Body of pancreas (tissue), 4 donors: Measurements from ENCODE around the gene SP9.

Source experiments
- POLR2A ChIP-seq, 3 donors: fragments of 450-650 bp; IDR thresholded peaks; one replicate each; pipeline ENCODE4 v1.6.1; 2016; ENCODE audit warnings: antibody characterized with exemption in 3 of 3, mild to moderate bottlenecking in 2 of 3
- TF ChIP-seq, protein P1 (sequence below), 7 experiments: fragments of 450-650 bp in 4 of 7; fragments of 200-600 bp in 3 of 7; sonication (generic) in 3 of 7; IDR thresholded peaks; one replicate each; pipeline ENCODE4 v1.5.1; 2016 to 2019; ENCODE audit warnings: antibody characterized with exemption in 7 of 7

DNA sequence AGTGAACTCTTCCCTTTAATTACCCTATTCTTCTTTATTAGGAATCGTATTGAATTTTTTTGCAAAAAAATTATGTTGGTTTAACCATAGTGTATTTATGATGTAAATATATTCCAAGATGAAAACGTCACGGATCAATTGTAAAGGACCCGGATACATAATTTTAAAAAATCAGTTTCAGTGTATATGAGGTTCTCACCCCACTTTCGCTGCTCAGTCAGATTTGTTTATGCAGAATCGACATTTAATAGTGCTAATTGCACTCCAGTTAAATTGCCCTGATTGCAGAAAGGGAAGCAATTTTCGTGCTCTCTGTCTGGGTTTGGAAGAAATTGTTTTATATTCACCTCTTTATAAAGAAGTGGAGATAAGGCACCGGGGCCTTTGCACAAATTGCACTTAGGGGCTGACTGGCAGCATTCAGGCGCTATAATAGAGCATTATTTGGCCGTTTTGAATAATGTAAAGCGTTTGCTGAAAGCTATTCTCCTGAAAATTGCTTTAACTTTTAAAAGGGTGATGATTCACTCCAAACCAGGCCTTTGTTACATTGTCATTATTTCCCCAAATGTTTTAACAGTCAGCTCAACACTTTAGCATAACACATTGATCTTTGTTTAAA is 3.0 kb upstream of the SP9 start:
- TF ChIP-seq, protein P1, sequence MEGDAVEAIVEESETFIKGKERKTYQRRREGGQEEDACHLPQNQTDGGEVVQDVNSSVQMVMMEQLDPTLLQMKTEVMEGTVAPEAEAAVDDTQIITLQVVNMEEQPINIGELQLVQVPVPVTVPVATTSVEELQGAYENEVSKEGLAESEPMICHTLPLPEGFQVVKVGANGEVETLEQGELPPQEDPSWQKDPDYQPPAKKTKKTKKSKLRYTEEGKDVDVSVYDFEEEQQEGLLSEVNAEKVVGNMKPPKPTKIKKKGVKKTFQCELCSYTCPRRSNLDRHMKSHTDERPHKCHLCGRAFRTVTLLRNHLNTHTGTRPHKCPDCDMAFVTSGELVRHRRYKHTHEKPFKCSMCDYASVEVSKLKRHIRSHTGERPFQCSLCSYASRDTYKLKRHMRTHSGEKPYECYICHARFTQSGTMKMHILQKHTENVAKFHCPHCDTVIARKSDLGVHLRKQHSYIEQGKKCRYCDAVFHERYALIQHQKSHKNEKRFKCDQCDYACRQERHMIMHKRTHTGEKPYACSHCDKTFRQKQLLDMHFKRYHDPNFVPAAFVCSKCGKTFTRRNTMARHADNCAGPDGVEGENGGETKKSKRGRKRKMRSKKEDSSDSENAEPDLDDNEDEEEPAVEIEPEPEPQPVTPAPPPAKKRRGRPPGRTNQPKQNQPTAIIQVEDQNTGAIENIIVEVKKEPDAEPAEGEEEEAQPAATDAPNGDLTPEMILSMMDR (IDR thresholded peaks at IDR 0.05): no peak
- TF ChIP-seq POLR2A (IDR thresholded peaks at IDR 0.05): no peak
